HepG2 (cell line): Measurements from ENCODE around the gene ZDHHC19. TPM values are rescaled to one million over a fixed set of nuclear protein-coding genes. Genes with fewer than 3 reads are reported as not detected.

ENCODE experiments used
- ETV5 ChIP-seq: IDR thresholded peaks from 2 replicates; pipeline ENCODE4 v1.6.1; 2018; ENCODE audit warnings: missing biosample characterization, missing genetic modification reagents, inconsistent platforms, borderline replicate concordance
- HOXA5 ChIP-seq: sonication (generic); formaldehyde crosslinking; IDR thresholded peaks from 2 replicates; pipeline ENCODE4 v1.4.0; 2020; ENCODE audit warnings: missing genetic modification reagents
- JARID2 ChIP-seq: sonication (generic); formaldehyde crosslinking; IDR thresholded peaks from 2 replicates; pipeline ENCODE4 v1.8.1; 2023; ENCODE audit warnings: missing genetic modification reagents, inconsistent platforms; ENCODE audit not compliant: insufficient replicate concordance
- MEF2D ChIP-seq: sonication (generic); formaldehyde crosslinking; IDR thresholded peaks from 2 replicates; pipeline ENCODE4 v1.5.1; 2020; ENCODE audit warnings: mild to moderate bottlenecking, missing genetic modification reagents
- NCOA5 ChIP-seq: sonication (generic); formaldehyde crosslinking; IDR thresholded peaks from 2 replicates; pipeline ENCODE4 v1.4.0; 2020; ENCODE audit warnings: missing genetic modification reagents
- NFE2L2 ChIP-seq: fragments of 150-350 bp; IDR thresholded peaks from 2 replicates; pipeline ENCODE4 v1.6.1; 2014; ENCODE audit warnings: low read length
- SMYD3 ChIP-seq: sonication (generic); formaldehyde crosslinking; IDR thresholded peaks from 2 replicates; pipeline ENCODE4 v1.8.1; 2023; ENCODE audit warnings: mild to moderate bottlenecking, missing genetic modification reagents
- TRIM24 ChIP-seq: sonication (generic); formaldehyde crosslinking; IDR thresholded peaks from 2 replicates; pipeline ENCODE4 v1.8.0; 2022; ENCODE audit warnings: mild to moderate bottlenecking, missing genetic modification reagents
- ZMYM4 ChIP-seq: sonication (generic); formaldehyde crosslinking; IDR thresholded peaks from 2 replicates; pipeline ENCODE4 v1.8.1; 2023; ENCODE audit warnings: mild to moderate bottlenecking, missing genetic modification reagents
- ZNF746 ChIP-seq: sonication (generic); formaldehyde crosslinking; IDR thresholded peaks from 2 replicates; pipeline ENCODE4 v1.8.0; 2022; ENCODE audit warnings: mild to moderate bottlenecking, missing genetic modification reagents
- ZNF816 ChIP-seq: sonication (generic); formaldehyde crosslinking; IDR thresholded peaks from 2 replicates; pipeline ENCODE4 v1.8.0; 2022; ENCODE audit warnings: missing genetic modification reagents, mild to moderate bottlenecking, borderline replicate concordance
- ZSCAN9 ChIP-seq: IDR thresholded peaks from 2 replicates; pipeline ENCODE4 v1.6.1; 2016; ENCODE audit warnings: borderline replicate concordance
- ZZZ3 ChIP-seq: sonication (generic); formaldehyde crosslinking; IDR thresholded peaks from 2 replicates; pipeline ENCODE4 v1.4.0; 2020; ENCODE audit warnings: missing genetic modification reagents, mild to moderate bottlenecking, borderline replicate concordance
- polyA plus RNA-seq, 8 experiments: library from polyadenylated mRNA; depleted of rRNA in 3 of 8; stranded (reverse) in 7 of 8; unstranded in 1 of 8; fragments of >200 nt; fragmentation: Illumina TruSeq in 4 of 8; extraction: Trizol in 4 of 8; gene quantifications; 2 replicates each; pipeline versions ENCODE4 v1.2.1 to v1.2.3, GENCODE V29; 2011 to 2016; ENCODE audit warnings: low read depth in 4 of 8, missing spikeins in 1 of 8, mixed read lengths in 1 of 8; ENCODE audit not compliant: insufficient read depth in 1 of 8
- total RNA-seq, 5 experiments: library from RNA; depleted of rRNA; stranded (reverse); fragments of >200 nt; fragmentation: Illumina TruSeq; extraction: Trizol; gene quantifications; 2 replicates each; pipeline ENCODE4 v1.2.3, GENCODE V29; 2016; ENCODE audit warnings: low read depth in 1 of 5
- TF ChIP-seq, protein P1 (sequence below): sonication (generic); formaldehyde crosslinking; IDR thresholded peaks from 2 replicates; pipeline ENCODE4 v1.8.0; 2022; ENCODE audit warnings: mild to moderate bottlenecking, missing genetic modification reagents, moderate library complexity
- TF ChIP-seq, protein P2 (sequence below): sonication (generic); formaldehyde crosslinking; IDR thresholded peaks from 2 replicates; pipeline ENCODE4 v1.5.1; 2020; ENCODE audit warnings: mild to moderate bottlenecking, missing genetic modification reagents, moderate library complexity
- TF ChIP-seq, protein P3 (sequence below): sonication (generic); formaldehyde crosslinking; IDR thresholded peaks from 2 replicates; pipeline ENCODE4 v1.5.1; 2020; ENCODE audit warnings: mild to moderate bottlenecking, missing genetic modification reagents, moderate library complexity
- TF ChIP-seq, protein P4 (sequence below): IDR thresholded peaks from 2 replicates; pipeline ENCODE4 v1.6.1; 2016; ENCODE audit warnings: missing biosample characterization, missing genetic modification reagents, low read depth
- TF ChIP-seq, protein P5 (sequence below): sonication (generic); formaldehyde crosslinking; IDR thresholded peaks from 2 replicates; pipeline ENCODE4 v1.5.1; 2020; ENCODE audit warnings: missing genetic modification reagents, mild to moderate bottlenecking, borderline replicate concordance
- TF ChIP-seq, protein P6 (sequence below): IDR thresholded peaks from 2 replicates; pipeline ENCODE4 v1.6.1; 2016; ENCODE audit warnings: missing genetic modification reagents, missing compliant biosample characterization

ZDHHC19 gene
- total and polyA plus RNA-seq, 2 of the 13 experiments (the other 11 are each of a cell fraction or from before 2014, with no cell fraction given), result 0.22 to 0.53 TPM

DNA sequence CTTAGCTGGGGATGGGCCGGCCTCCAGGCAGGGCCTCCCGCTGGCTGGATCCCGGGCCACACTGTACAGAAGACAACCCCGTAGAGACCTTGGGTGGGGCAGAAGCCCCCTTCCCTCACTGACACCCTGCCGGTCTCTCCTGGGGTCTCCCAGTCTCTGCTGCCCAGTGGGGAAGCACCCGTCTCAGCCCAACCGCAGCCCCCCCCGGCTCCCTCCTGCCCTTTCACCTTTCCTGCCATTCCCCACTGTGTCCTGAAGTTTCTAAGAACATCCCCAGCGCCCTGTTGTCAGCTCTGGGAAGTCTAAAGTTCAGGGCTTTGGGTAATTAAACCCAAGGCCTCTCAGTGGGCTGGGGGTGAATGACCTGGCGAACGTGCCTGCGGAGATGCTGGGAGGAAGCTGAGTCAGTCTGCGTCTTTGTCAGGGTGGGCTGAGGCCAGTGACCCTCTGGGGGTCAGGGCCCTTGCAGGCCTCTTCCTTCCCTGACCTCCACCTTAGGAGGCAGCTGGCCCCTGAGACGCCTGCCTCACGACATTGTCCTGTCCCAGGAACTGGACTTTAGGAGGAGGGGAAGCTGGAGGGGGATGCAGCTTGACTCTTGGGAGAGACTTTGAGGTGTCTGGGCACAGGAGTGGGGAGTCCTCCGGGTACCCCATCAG, 3.7 kb upstream of the ZDHHC19 start (continued):
- TF ChIP-seq, protein P1, sequence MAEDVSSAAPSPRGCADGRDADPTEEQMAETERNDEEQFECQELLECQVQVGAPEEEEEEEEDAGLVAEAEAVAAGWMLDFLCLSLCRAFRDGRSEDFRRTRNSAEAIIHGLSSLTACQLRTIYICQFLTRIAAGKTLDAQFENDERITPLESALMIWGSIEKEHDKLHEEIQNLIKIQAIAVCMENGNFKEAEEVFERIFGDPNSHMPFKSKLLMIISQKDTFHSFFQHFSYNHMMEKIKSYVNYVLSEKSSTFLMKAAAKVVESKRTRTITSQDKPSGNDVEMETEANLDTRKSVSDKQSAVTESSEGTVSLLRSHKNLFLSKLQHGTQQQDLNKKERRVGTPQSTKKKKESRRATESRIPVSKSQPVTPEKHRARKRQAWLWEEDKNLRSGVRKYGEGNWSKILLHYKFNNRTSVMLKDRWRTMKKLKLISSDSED (CRISPR knock-in tag), result no peak
- TF ChIP-seq ZSCAN9 (CRISPR knock-in tag), result peak; percentile 78
- TF ChIP-seq, protein P2, sequence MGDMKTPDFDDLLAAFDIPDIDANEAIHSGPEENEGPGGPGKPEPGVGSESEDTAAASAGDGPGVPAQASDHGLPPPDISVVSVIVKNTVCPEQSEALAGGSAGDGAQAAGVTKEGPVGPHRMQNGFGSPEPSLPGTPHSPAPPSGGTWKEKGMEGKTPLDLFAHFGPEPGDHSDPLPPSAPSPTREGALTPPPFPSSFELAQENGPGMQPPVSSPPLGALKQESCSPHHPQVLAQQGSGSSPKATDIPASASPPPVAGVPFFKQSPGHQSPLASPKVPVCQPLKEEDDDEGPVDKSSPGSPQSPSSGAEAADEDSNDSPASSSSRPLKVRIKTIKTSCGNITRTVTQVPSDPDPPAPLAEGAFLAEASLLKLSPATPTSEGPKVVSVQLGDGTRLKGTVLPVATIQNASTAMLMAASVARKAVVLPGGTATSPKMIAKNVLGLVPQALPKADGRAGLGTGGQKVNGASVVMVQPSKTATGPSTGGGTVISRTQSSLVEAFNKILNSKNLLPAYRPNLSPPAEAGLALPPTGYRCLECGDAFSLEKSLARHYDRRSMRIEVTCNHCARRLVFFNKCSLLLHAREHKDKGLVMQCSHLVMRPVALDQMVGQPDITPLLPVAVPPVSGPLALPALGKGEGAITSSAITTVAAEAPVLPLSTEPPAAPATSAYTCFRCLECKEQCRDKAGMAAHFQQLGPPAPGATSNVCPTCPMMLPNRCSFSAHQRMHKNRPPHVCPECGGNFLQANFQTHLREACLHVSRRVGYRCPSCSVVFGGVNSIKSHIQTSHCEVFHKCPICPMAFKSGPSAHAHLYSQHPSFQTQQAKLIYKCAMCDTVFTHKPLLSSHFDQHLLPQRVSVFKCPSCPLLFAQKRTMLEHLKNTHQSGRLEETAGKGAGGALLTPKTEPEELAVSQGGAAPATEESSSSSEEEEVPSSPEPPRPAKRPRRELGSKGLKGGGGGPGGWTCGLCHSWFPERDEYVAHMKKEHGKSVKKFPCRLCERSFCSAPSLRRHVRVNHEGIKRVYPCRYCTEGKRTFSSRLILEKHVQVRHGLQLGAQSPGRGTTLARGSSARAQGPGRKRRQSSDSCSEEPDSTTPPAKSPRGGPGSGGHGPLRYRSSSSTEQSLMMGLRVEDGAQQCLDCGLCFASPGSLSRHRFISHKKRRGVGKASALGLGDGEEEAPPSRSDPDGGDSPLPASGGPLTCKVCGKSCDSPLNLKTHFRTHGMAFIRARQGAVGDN (CRISPR knock-in tag), result peak; percentile 90
- peak; percentile 25 for TF ChIP-seq NFE2L2
- TF ChIP-seq, protein P3, sequence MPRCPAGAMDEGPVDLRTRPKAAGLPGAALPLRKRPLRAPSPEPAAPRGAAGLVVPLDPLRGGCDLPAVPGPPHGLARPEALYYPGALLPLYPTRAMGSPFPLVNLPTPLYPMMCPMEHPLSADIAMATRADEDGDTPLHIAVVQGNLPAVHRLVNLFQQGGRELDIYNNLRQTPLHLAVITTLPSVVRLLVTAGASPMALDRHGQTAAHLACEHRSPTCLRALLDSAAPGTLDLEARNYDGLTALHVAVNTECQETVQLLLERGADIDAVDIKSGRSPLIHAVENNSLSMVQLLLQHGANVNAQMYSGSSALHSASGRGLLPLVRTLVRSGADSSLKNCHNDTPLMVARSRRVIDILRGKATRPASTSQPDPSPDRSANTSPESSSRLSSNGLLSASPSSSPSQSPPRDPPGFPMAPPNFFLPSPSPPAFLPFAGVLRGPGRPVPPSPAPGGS (CRISPR knock-in tag), result peak; percentile 77
- TF ChIP-seq JARID2 (CRISPR knock-in tag), result no peak
- TF ChIP-seq, protein P4, sequence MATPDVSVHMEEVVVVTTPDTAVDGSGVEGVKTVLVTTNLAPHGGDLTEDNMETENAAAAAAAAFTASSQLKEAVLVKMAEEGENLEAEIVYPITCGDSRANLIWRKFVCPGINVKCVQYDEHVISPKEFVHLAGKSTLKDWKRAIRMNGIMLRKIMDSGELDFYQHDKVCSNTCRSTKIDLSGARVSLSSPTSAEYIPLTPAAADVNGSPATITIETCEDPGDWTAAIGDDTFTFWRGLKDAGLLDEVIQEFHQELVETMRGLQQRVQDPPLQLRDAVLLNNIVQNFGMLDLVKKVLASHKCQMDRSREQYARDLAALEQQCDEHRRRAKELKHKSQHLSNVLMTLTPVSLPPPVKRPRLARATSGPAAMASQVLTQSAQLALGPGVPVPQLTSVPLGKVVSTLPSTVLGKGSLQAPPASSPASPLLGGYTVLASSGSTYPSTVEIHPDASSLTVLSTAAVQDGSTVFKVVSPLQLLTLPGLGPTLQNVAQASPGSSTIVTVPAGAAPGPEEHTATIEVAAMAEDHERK (CRISPR knock-in tag), result no peak
- TF ChIP-seq ZNF816 (CRISPR knock-in tag), result no peak; the same call in 1 of the 2 replicates
- TF ChIP-seq ZZZ3 (CRISPR knock-in tag), result no peak
- peak; percentile 82 for TF ChIP-seq HOXA5 (CRISPR knock-in tag)
- no peak for TF ChIP-seq TRIM24 (CRISPR knock-in tag)
- TF ChIP-seq, protein P5, sequence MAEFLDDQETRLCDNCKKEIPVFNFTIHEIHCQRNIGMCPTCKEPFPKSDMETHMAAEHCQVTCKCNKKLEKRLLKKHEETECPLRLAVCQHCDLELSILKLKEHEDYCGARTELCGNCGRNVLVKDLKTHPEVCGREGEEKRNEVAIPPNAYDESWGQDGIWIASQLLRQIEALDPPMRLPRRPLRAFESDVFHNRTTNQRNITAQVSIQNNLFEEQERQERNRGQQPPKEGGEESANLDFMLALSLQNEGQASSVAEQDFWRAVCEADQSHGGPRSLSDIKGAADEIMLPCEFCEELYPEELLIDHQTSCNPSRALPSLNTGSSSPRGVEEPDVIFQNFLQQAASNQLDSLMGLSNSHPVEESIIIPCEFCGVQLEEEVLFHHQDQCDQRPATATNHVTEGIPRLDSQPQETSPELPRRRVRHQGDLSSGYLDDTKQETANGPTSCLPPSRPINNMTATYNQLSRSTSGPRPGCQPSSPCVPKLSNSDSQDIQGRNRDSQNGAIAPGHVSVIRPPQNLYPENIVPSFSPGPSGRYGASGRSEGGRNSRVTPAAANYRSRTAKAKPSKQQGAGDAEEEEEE (CRISPR knock-in tag), result no peak
- no peak for TF ChIP-seq NCOA5
- TF ChIP-seq MEF2D (CRISPR knock-in tag), result peak; percentile 95
- TF ChIP-seq, protein P6, sequence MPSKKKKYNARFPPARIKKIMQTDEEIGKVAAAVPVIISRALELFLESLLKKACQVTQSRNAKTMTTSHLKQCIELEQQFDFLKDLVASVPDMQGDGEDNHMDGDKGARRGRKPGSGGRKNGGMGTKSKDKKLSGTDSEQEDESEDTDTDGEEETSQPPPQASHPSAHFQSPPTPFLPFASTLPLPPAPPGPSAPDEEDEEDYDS (CRISPR knock-in tag), result peak; percentile 74
- peak; percentile 60; the same call in 1 of the 2 replicates for TF ChIP-seq ZNF746 (CRISPR knock-in tag)
- TF ChIP-seq SMYD3 (CRISPR knock-in tag), result peak; percentile 30; the same call in 1 of the 2 replicates
- TF ChIP-seq ETV5 (CRISPR knock-in tag), result peak; percentile 91; the same call in 1 of the 2 replicates
- TF ChIP-seq ZMYM4 (CRISPR knock-in tag), result peak; percentile 55; the same call in 1 of the 2 replicates
